ENCODE data around the gene ZFHX2. TPM values are rescaled to one million over a fixed set of nuclear protein-coding genes. Genes with fewer than 3 reads are reported as not detected.
A peak's percentile ranks its signal among the peaks of the same experiment; 100 is the strongest.

The ZFHX2 gene
- total RNA-seq, 2 experiments from 2014 or later = 0.36 to 0.57 TPM

GRCh38 chr14:23570806-23571483 is 19.4 kb upstream of the ZFHX2 start:
- peaks cover 20% of the 10 kb centered on the region for H3K4me1 Mint-ChIP-seq (ENCODE audit: low read depth)
- DNase-seq = no peak
- intact Hi-C loops (cut with micrococcal nuclease) = no loop called here
- H3K36me3 Mint-ChIP-seq (ENCODE audit: low read depth) = no peaks in the 10 kb centered on the region
- no peak overlapping the region for H3K27ac Mint-ChIP-seq
- no peak overlapping the region for H3K4me3 Mint-ChIP-seq
- no peaks in the 10 kb centered on the region for H3K9me3 Mint-ChIP-seq
- CTCF ChIA-PET = interaction anchor here (0.6 to 1.8 kb wide), 2 partner anchors 11 to 13 kb away, joined by 3 to 4 read pairs; no protein-coding TSS in a partner anchor
- peaks cover 8% of the 10 kb centered on the region for H3K27me3 Mint-ChIP-seq (ENCODE audit: low read depth)

GRCh38 chr14:23569443-23570151 is 18.0 kb upstream of the ZFHX2 start:
- DNase-seq = no peak
- CTCF ChIA-PET = interaction anchor here (1.3 to 3.0 kb wide), 3 partner anchors 11 to 14 kb away, joined by 4 to 22 read pairs (median 6); no protein-coding TSS in a partner anchor
- Mint-ChIP-seq H3K36me3 (ENCODE audit: low read depth) (peaks cover 6% of the 10 kb centered on the region), H3K4me1 (ENCODE audit: low read depth) (peaks cover 22% of the 10 kb centered on the region), H3K27me3 (ENCODE audit: low read depth) (peaks cover 2% of the 10 kb centered on the region), H3K27ac (no peak overlapping the region), H3K9me3 (no peaks in the 10 kb centered on the region), H3K4me3 (no peak overlapping the region)
- intact Hi-C loops (cut with micrococcal nuclease) = no loop called here

GRCh38 chr14:23568600-23569331 is 17.2 kb upstream of the ZFHX2 start:
- Mint-ChIP-seq H3K27me3 (ENCODE audit: low read depth) (peaks cover 2% of the 10 kb centered on the region), H3K9me3 (no peaks in the 10 kb centered on the region), H3K4me1 (ENCODE audit: low read depth) (peaks cover 22% of the 10 kb centered on the region), H3K4me3 (peak overlapping the region; percentile 100), H3K27ac (peak overlapping the region; percentile 97), H3K36me3 (ENCODE audit: low read depth) (peaks cover 11% of the 10 kb centered on the region)
- CTCF ChIA-PET = interaction anchor here (0.6 to 3.0 kb wide), 8 partner anchors 10 to 98 kb away, joined by 3 to 22 read pairs (median 4); no protein-coding TSS in a partner anchor
- intact Hi-C loops (cut with micrococcal nuclease) = no loop called here
- DNase-seq = peak; percentile 49

- peaks cover 22% of the 10 kb centered on the region for H3K4me1 Mint-ChIP-seq (ENCODE audit: low read depth)
- intact Hi-C loops (cut with micrococcal nuclease) = no loop called here
- peak overlapping the region; percentile 100 for H3K4me3 Mint-ChIP-seq
- peaks cover 12% of the 10 kb centered on the region for H3K36me3 Mint-ChIP-seq (ENCODE audit: low read depth)
- no peak for DNase-seq
- no peaks in the 10 kb centered on the region for H3K27me3 Mint-ChIP-seq (ENCODE audit: low read depth)
- H3K9me3 Mint-ChIP-seq = no peaks in the 10 kb centered on the region
- CTCF ChIA-PET = interaction anchor here (0.6 to 3.0 kb wide), 9 partner anchors 10 to 97 kb away, joined by 3 to 22 read pairs (median 5); no protein-coding TSS in a partner anchor
- peak overlapping the region; percentile 97 for H3K27ac Mint-ChIP-seq
Measured at GRCh38 chr14:23568021-23568599, 16.5 kb upstream of the ZFHX2 start.

GRCh38 chr14:23567186-23568020 is 15.8 kb upstream of the ZFHX2 start, which contains the start of gene AP1G2:
Gene AP1G2 (minus strand): TSS chr14:23567791. CDS start chr14:23567314, 477 bp downstream.
- Mint-ChIP-seq H3K9me3 (no peaks in the 10 kb centered on the region), H3K36me3 (ENCODE audit: low read depth) (peaks cover 17% of the 10 kb centered on the region), H3K4me3 (peak within 1 kb of the TSS; percentile 100), H3K4me1 (ENCODE audit: low read depth) (peaks cover 26% of the 10 kb centered on the region), H3K27ac (peak within 1 kb of the TSS; percentile 97), H3K27me3 (ENCODE audit: low read depth) (no peaks in the 10 kb centered on the region)
- CTCF ChIA-PET = interaction anchor here (0.7 to 3.0 kb wide), 5 partner anchors 9 to 90 kb away, joined by 3 to 22 read pairs (median 4); no protein-coding TSS in a partner anchor
- intact Hi-C loops (cut with micrococcal nuclease) = loop anchor here (1.0 to 2.0 kb wide), 6 partner anchors 11 to 573 kb away; partner anchors contain the start of genes EMC9, NGDN, PABPN1 and THTPA
- DNase-seq = peak; percentile 96

GRCh38 chr14:23566778-23567185 is 15.2 kb upstream of the ZFHX2 start:
- Mint-ChIP-seq H3K9me3 (no peaks in the 10 kb centered on the region), H3K36me3 (ENCODE audit: low read depth) (peaks cover 19% of the 10 kb centered on the region), H3K27me3 (ENCODE audit: low read depth) (no peaks in the 10 kb centered on the region), H3K4me3 (peak overlapping the region; percentile 100), H3K27ac (peak overlapping the region; percentile 97), H3K4me1 (ENCODE audit: low read depth) (peaks cover 27% of the 10 kb centered on the region)
- CTCF ChIA-PET = interaction anchor here (0.7 to 3.0 kb wide), 4 partner anchors 8 to 90 kb away, joined by 3 to 22 read pairs (median 4); no protein-coding TSS in a partner anchor
- DNase-seq = no peak
- intact Hi-C loops (cut with micrococcal nuclease) = loop anchor here (1.0 to 2.0 kb wide), 6 partner anchors 10 to 574 kb away; partner anchors contain the start of genes EMC9, NGDN, PABPN1 and THTPA

- Mint-ChIP-seq H3K9me3 (no peaks in the 10 kb centered on the region), H3K4me1 (ENCODE audit: low read depth) (peaks cover 30% of the 10 kb centered on the region), H3K27me3 (ENCODE audit: low read depth) (no peaks in the 10 kb centered on the region)
Measured at GRCh38 chr14:23566112-23566777, 14.7 kb upstream of the ZFHX2 start.

GRCh38 chr14:23565626-23566025 is 14.1 kb upstream of the ZFHX2 start:
- CTCF ChIA-PET = interaction anchor here (1.0 to 11.2 kb wide), 2 partner anchors 9 to 87 kb away, joined by 3 to 209 read pairs; no protein-coding TSS in a partner anchor
- intact Hi-C loops (cut with micrococcal nuclease) = loop anchor here (2.0 kb wide), 2 partner anchors 97 to 575 kb away; partner anchors contain the start of genes EMC9 and NGDN
- no peaks in the 10 kb centered on the region for H3K9me3 Mint-ChIP-seq

More at GRCh38 chr14:23566112-23566777, 14.7 kb upstream of the ZFHX2 start:
- Mint-ChIP-seq H3K27ac (peak overlapping the region; percentile 97), H3K36me3 (ENCODE audit: low read depth) (peaks cover 23% of the 10 kb centered on the region), H3K4me3 (peak overlapping the region; percentile 100)
- DNase-seq = no peak
- CTCF ChIA-PET = interaction anchor here (0.7 to 11.2 kb wide), 6 partner anchors 8 to 89 kb away, joined by 3 to 209 read pairs (median 4); no protein-coding TSS in a partner anchor
- intact Hi-C loops (cut with micrococcal nuclease) = loop anchor here (2.0 kb wide), 2 partner anchors 97 to 575 kb away; partner anchors contain the start of genes EMC9 and NGDN

GRCh38 chr14:23564876-23565275 is 13.3 kb upstream of the ZFHX2 start:
- Mint-ChIP-seq H3K4me1 (ENCODE audit: low read depth) (peaks cover 35% of the 10 kb centered on the region), H3K36me3 (ENCODE audit: low read depth) (peaks cover 29% of the 10 kb centered on the region), H3K4me3 (no peak overlapping the region), H3K27me3 (ENCODE audit: low read depth) (no peaks in the 10 kb centered on the region), H3K9me3 (no peaks in the 10 kb centered on the region), H3K27ac (no peak overlapping the region)
- intact Hi-C loops (cut with micrococcal nuclease) = no loop called here
- DNase-seq = no peak
- CTCF ChIA-PET = interaction anchor here (11.2 kb wide), 1 partner anchor 86 kb away, joined by 209 read pairs; no protein-coding TSS in a partner anchor

More at GRCh38 chr14:23565626-23566025, 14.1 kb upstream of the ZFHX2 start:
- peaks cover 30% of the 10 kb centered on the region for H3K4me1 Mint-ChIP-seq (ENCODE audit: low read depth)
- no peak overlapping the region for H3K4me3 Mint-ChIP-seq
- no peak overlapping the region for H3K27ac Mint-ChIP-seq
- H3K36me3 Mint-ChIP-seq (ENCODE audit: low read depth) = peaks cover 26% of the 10 kb centered on the region
- no peaks in the 10 kb centered on the region for H3K27me3 Mint-ChIP-seq (ENCODE audit: low read depth)
- DNase-seq = no peak

- CTCF ChIA-PET = interaction anchor here (1.2 to 11.2 kb wide), 4 partner anchors 8 to 86 kb away, joined by 3 to 209 read pairs (median 9); no protein-coding TSS in a partner anchor
- H3K36me3 Mint-ChIP-seq (ENCODE audit: low read depth) = peaks cover 32% of the 10 kb centered on the region
Measured at GRCh38 chr14:23564181-23564812, 12.7 kb upstream of the ZFHX2 start.

More at GRCh38 chr14:23564181-23564812, 12.7 kb upstream of the ZFHX2 start:
- no peaks in the 10 kb centered on the region for H3K27me3 Mint-ChIP-seq (ENCODE audit: low read depth)
- no peak overlapping the region for H3K27ac Mint-ChIP-seq
- H3K4me3 Mint-ChIP-seq = no peak overlapping the region
- intact Hi-C loops (cut with micrococcal nuclease) = no loop called here
- peaks cover 41% of the 10 kb centered on the region for H3K4me1 Mint-ChIP-seq (ENCODE audit: low read depth)
- H3K9me3 Mint-ChIP-seq = no peaks in the 10 kb centered on the region
- no peak for DNase-seq

Measured in activated naive CD4-positive, alpha-beta T cell treated with anti-CD3 and anti-CD28 coated beads for 36 hours (primary cell).